GM18870 (cell line): ENCODE measurements around the gene MCIDAS.

Experiments used
- ATAC-seq: cut with Tn5 transposase; IDR thresholded peaks from one replicate; pipeline ENCODE4 v1.9.1; 2021; ENCODE audit warnings: moderate library complexity; ENCODE audit not compliant: unreplicated experiment

Gene MCIDAS

DNA sequence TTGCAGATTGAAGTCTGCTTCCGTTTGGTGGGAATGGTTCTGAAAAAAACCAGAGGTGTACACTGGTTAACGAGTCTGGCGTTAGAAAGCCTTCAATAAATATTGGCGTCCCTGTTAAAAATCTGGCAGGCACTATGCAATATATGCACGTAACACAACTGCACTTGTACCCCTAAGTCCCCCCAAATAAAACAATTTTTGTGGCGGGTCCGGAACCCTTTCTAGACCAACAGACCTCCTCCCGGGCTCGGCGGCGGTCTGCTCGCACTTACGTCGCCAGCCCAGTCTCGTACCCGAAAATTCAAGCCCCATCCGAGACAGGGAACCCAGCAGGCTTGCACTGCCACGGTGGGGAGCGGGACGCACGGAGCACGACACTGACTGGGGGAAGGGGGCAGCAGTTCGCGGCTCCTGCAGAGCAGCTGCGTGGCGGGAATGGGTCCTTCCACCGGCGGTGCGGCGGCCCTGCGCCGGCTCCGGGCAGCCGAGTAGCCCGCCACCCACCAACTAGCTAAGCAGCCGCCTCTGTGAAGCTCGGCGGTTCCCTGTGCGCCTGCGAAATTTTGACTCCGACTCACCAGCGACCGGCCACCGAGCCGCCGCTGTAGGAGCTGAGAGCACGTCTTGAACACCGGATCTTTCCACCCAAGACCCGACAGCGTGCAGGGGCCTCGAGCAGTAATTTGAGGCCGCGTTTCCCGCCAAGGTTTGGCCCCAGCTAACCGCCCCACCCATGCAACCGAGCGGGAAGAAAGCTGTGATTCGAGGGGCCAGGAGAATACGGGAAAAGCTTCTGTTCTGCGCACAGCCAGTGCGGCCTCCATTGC is 3.9 kb downstream of the MCIDAS start:
- ATAC-seq, result no peak

DNA sequence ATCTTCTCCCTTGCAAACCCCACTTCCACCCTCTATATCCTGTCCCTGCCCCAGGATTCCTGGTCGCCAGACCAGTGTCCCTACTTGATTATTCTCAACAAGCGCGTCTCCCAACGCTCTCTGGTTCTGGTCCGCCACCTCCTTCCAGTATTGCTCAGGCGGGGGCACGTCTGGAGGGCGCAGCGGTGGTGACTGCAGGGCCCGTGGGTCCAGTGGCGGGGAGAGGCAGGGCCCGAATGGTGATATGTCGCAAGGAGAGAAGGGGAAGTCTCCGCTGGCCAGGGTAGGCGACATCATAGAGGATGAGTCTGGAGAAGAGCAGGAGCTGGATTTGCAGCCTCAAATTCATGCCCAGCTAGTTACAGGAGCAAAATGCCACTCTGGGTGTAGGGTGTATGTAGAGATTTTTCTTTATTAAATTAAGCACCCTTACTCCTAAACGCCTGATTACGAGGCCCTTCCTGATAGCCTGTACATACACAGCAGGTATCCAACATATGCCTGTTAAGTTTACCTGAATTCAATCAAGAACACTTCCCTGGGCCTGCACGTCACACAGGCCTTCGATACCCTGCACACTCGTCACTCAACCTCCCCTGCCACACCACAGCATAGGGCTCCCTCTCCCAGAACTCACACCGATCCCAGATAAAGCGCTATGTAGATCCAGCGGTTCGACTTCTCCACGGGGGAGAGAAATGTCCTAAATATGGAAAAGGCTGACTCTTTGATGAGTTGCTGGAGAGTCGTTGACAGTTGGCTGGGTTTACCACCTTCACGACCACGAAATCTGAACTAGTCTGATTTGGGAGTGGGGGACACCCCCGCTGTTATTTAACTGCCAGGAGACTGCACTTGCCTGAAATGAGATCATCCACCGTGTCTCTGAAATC is 4.8 kb downstream of the MCIDAS start:
- ATAC-seq, result no peak

DNA sequence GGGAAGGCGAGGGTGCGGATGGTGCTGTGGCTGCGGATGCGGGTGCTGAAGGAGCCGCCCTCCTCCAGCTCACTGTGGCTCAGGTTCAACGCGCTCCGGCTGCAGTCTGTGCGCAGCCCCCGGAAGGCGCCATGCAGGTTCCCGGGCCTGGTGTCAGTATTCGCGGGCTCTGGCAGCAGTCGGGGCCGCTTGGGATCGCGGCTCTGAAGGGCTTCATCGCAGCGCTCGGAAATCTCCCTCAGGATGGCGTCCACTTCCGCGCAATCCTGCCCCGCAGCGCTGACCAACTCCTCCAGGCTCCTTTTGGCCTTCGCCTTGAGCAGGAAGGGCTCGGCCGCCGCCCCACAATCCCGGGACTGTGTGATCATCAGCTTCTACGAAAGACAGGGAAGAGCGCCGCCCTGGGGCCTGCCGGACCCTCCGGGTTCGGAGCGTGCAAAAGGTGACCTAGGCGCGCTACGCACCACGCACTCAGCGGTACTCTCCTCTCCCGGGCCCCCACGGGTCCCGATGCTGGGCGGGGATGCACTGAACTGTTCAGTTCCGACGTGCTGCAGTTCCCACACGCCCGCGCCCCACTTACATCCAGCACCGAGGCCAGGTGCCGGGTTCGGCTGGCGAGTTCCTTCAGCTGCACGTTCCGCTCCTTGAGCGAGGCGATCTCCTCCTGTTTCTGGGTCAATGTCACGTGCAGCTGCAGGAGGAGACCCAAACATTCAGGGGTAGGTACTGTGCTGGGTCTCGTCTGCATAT is 6.5 kb downstream of the MCIDAS start:
- ATAC-seq, result no peak

- ATAC-seq, result no peak
Measured at GRCh38 chr5:55219770-55220169, 7.3 kb downstream of the MCIDAS start.

DNA sequence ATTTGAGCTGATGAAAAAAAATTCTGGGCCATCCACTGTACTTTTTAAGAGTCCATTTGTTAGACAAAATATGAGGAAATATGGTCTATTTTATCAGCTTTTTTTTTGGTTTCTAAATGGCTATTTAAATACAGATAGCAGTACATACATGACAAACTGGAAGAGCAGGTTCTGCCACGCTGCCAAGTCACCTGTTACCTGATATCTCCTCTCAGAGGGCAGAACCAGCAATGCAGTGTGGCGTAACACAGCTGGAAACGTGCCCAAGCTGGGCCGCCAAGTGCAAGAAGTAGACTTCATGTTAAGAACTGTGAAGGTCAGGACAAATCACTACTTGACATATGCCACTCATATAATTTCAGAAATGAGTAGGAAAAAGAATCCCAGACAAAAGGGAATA is 8.1 kb downstream of the MCIDAS start:
- ATAC-seq, result no peak

DNA sequence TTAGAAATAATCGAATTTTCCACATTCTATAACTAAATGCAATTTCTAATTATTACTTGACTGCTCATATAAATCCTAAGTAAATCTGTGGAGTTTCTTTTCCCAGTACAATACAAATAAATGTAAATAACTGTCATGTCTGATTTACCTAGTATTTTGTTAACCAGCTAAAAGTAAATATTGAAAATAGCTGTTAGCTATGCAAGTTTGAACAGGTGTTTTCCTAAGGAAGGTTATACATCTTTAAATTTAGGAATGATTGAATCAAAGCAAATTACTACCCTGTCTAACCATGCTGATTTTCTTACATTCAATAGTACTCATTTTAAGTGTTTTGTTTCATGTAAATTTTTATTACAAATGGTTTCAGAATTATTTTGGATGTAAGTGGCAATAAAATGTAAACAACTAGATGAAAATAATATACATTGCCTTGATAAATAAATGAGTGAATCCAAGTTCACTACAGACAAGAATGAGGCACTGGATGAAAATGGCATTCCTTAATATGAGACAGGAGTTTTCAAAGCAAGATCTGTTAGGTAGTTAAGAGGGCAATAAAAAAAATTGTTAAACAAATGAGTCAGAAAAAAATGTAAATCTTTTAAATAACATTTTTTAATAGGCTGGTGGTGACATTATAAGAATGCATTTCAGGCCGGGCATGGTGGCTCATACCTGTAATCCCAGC is 15.8 kb downstream of the MCIDAS start:
- ATAC-seq, result no peak

DNA sequence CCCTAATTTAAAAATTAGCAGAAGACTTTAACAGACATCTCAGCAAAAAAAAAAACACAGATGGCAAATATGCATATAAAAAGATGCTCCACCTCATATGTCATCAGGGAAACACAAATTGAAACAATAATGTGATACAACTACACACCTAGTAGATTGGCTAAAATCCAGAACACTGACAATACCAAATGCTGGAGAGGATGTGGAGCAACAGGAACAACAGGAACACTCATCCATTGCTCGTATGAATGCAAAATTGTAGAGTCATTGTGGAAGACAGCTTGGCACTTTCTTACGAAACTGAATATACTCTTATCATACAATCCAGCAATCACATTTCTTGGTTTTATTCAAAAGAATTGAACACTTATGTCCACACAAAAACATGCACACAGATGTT is 22.1 kb downstream of the MCIDAS start:
- no peak for ATAC-seq

GRCh38 chr5:55191165-55191564 is 36.0 kb downstream of the MCIDAS start:
- no peak for ATAC-seq

GRCh38 chr5:55188656-55189540 is 38.2 kb downstream of the MCIDAS start:
- no peak for ATAC-seq

DNA sequence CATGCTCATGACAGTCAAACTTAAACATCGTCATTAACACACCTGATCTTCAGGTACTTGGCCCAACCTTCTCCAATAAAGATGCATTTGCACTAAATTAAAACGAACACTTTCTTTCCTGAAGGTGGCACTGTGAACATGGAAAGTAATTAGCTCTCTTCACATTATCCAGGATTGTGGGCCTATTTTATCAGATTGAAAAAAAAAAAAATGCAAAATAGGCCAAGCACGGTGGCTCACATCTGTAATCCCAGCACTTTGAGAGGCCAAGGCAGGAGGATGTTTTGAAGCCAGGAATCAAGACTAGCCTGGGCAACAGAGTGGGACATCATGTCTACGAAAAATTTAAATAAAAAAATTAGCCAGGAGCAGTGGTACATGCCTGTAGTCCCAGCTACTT is 39.7 kb downstream of the MCIDAS start:
- no peak for ATAC-seq

GRCh38 chr5:55180016-55180415 is 47.1 kb downstream of the MCIDAS start:
- ATAC-seq, result no peak

- no peak for ATAC-seq
Measured at GRCh38 chr5:55177078-55177477, 50.0 kb downstream of the MCIDAS start.

DNA sequence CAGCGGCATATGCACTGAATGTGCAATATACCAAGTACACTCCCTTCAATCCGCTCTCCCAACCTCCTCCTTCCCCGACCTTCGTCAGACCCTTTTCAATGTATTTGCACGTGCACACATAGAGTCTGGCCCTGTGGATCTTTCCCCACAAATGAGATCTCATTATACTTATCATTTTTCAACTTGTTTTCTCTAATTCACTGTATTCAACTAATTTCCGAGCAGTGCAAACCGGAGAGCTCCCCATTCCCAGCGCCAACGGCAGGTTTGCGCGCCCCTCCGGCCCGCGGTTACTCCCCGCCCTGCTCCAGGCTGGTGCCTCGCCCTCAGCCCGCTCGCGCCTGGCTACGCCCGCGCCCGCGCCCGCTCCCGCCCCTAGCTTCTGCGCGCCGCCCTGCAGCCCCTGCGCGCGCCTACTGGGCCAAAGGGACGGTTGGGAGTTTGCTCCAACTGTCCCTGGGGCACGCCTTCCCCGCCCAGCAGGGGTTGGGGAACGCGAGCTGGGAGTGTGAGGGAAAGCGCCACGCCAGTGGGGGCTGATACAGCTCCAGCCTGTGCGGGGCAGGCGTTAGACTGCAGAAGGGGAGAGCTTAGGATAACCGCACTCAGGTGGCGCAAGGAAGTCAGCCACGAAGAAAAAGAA is 50.8 kb downstream of the MCIDAS start:
- ATAC-seq, result no peak

DNA sequence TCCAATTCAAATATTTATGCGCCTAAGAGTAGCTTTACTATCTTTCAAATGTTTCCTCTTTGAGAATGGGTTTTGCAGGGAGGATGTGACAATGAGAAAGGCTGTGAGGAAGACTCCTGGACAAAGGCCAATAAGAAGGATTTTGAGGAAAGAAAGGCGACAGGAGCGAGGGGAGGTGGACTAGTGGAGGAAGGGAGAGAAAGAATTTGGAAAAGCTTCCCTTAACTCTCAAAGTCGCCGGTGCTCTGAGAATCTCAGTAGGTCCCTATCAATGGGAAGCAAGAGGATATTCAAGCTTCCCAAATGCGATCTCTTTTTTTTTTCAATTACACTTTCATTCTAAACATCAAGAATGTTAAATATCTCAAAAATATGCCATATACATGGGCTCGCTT is 51.3 kb downstream of the MCIDAS start:
- no peak for ATAC-seq

GRCh38 chr5:55173687-55174230 is 53.4 kb downstream of the MCIDAS start:
- ATAC-seq, result peak; percentile 3

DNA sequence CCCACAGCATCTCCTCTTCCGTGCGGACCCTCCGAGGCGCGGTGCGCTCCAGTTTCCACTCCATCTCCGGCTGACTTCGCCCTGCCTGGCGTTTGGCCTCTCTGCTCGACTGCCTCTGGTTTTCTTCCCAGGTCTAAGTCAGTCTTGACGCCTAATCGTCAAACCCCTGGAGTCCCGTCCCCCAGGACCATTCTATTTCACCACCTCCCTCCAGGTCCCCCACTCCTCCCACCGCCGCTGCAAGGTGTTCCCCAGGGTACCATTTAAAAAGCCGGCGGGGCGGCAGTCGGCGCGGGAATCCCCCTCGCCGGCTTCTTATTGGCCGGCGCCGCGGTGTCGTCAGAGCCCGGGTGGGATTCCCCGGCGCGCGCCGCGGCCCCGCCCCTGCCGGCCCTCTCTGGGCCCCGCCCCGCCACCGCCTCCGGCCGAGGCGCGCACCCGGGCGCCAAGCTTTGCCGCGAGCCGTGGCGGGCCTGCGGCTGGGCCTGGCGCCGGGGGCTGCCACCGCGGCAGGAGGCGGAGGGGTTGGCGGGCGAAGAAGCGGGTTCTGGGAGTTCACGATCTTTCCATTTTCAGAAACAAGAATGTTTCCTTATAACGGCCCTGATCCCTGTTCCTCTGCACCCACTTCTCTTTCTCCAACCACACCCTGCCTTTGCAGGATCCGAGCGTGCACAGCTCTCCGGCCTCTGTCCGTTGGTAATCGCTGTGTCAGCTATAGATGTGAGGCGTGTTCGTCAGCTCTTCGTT is 54.0 kb downstream of the MCIDAS start, which contains the start of gene CDC20B:
TSS of gene CDC20B (minus strand) at position 241 of the 750 bp plus-strand sequence. CDS start at position 64, 177 bp downstream.
- peak; percentile 37 for ATAC-seq

- ATAC-seq, result peak; percentile 78
Measured at GRCh38 chr5:55172051-55172899, 54.8 kb downstream of the MCIDAS start.
